A549 (cell line): ENCODE measurements around the gene RXRG. TPM values are rescaled to one million over a fixed set of nuclear protein-coding genes. Genes with fewer than 3 reads are reported as not detected.

Source experiments
- ATAC-seq, 2 experiments: fragments of 200-7000 bp in 1 of 2; fragments of >200 bp in 1 of 2; cut with Nextera tagmentation in 1 of 2; cut with Tn5 transposase in 1 of 2; 3 replicates each; pipeline versions ENCODE4 v1.8.0 to v1.9.1; 2018 to 2020; ENCODE audit warnings: mild to moderate bottlenecking in 1 of 2, moderate library complexity in 1 of 2
- CTCF ChIA-PET: fragments of 300-600 bp; sonication (Branson Sonifier 250); formaldehyde crosslinking; extraction: SDS; loops from one replicate; lab custom pipeline; 2021; ENCODE audit warnings: antibody characterized with exemption, inconsistent platforms; lab: Yijun Ruan, JAX
- POLR2A ChIA-PET: fragments of 350-600 bp; formaldehyde crosslinking; extraction: SDS; loops from one replicate; lab custom pipeline; 2021; ENCODE audit warnings: antibody characterized with exemption, inconsistent platforms; lab: Yijun Ruan, JAX
- DNase-seq, 2 experiments: peaks; one replicate each; pipeline versions ENCODE4 v3.0.0 to v3.0.0-alpha.2; 2011 to 2016; ENCODE audit warnings: low read depth in 1 of 2, low spot score in 1 of 2
- FAIRE-seq: peaks from 2 replicates; lab custom pipeline; 2011; peaks lifted over from hg19 to GRCh38; lab: Jason Lieb, UNC
- H3K27ac ChIP-seq, 2 experiments: fragments of >200 bp; sonication (Bioruptor Twin); formaldehyde crosslinking; 3 replicates each; pipeline ENCODE4 v1.5.1; 2016 to 2017
- H3K4me1 ChIP-seq: fragments of >200 bp; sonication (Bioruptor Twin); formaldehyde crosslinking; 3 replicates; pipeline ENCODE4 v1.6.1; 2016
- H3K4me2 ChIP-seq: fragments of >200 bp; sonication (Bioruptor Twin); formaldehyde crosslinking; 3 replicates; pipeline ENCODE4 v1.6.1; 2016
- H3K4me3 ChIP-seq: fragments of >200 bp; sonication (Bioruptor Twin); formaldehyde crosslinking; 3 replicates; pipeline ENCODE4 v1.5.1; 2016
- H3K9me3 ChIP-seq: fragments of >200 bp; sonication (Bioruptor Twin); formaldehyde crosslinking; 3 replicates; pipeline ENCODE4 v1.6.1; 2016
- BCL3 ChIP-seq: fragments of >200 bp; sonication (Bioruptor Twin); formaldehyde crosslinking; IDR thresholded peaks from 3 replicates; pipeline ENCODE4 v1.6.1; 2016
- CHD2 ChIP-seq: fragments of 150-350 bp; IDR thresholded peaks from 2 replicates; pipeline ENCODE4 v1.6.1; 2014; ENCODE audit warnings: low read length; ENCODE audit not compliant: partially characterized antibody
- CTCF ChIP-seq: fragments of >200 bp; sonication (Bioruptor Twin); formaldehyde crosslinking; IDR thresholded peaks from 3 replicates; pipeline ENCODE4 v1.5.1; 2016
- EHF ChIP-seq: fragments of 250-450 bp; sonication (Bioruptor Pico); IDR thresholded peaks from 2 replicates; pipeline ENCODE4 v1.5.0; 2020; ENCODE audit warnings: mild to moderate bottlenecking
- EHMT2 ChIP-seq: fragments of 200-600 bp; sonication (generic); IDR thresholded peaks from 2 replicates; pipeline ENCODE4 v1.6.1; 2016; ENCODE audit warnings: antibody characterized with exemption, low read depth, mild to moderate bottlenecking, moderate library complexity
- FOSB ChIP-seq: fragments of 250-450 bp; sonication (Bioruptor Pico); IDR thresholded peaks from 2 replicates; pipeline ENCODE4 v1.5.0; 2020; ENCODE audit warnings: mild to moderate bottlenecking, moderate library complexity
- FOXS1 ChIP-seq: fragments of 250-450 bp; sonication (Bioruptor Pico); IDR thresholded peaks from 2 replicates; pipeline ENCODE4 v1.5.0; 2020; ENCODE audit warnings: mild to moderate bottlenecking, moderate library complexity
- HOXB5 ChIP-seq: fragments of 250-450 bp; sonication (Bioruptor Pico); IDR thresholded peaks from 2 replicates; pipeline ENCODE4 v1.5.0; 2020; ENCODE audit warnings: mild to moderate bottlenecking, moderate library complexity
- KDM5A ChIP-seq: fragments of 200-600 bp; sonication (generic); IDR thresholded peaks from 2 replicates; pipeline ENCODE4 v1.6.1; 2016; ENCODE audit warnings: antibody characterized with exemption, mild to moderate bottlenecking
- MAX ChIP-seq: IDR thresholded peaks from 2 replicates; pipeline ENCODE4 v1.6.1; 2012
- MYC ChIP-seq: IDR thresholded peaks from 2 replicates; pipeline ENCODE4 v1.6.1; 2012; ENCODE audit warnings: mild to moderate bottlenecking, inconsistent platforms, low read length, improper control_type of control experiment, borderline replicate concordance
- NPAS2 ChIP-seq: fragments of 250-450 bp; sonication (Bioruptor Pico); IDR thresholded peaks from 2 replicates; pipeline ENCODE4 v1.8.0; 2022; ENCODE audit warnings: mild to moderate bottlenecking, moderate library complexity, borderline replicate concordance
- POLR2A ChIP-seq: IDR thresholded peaks from 2 replicates; pipeline ENCODE4 v1.6.1; 2012; ENCODE audit warnings: mild to moderate bottlenecking, low read length
- RAD21 ChIP-seq, 2 experiments: fragments of >200 bp in 1 of 2; sonication (Bioruptor Twin) in 1 of 2; formaldehyde crosslinking in 1 of 2; IDR thresholded peaks in 1 of 2; conservative IDR thresholded peaks in 1 of 2; 2 replicates in 1 of 2; 3 replicates in 1 of 2; pipeline ENCODE4 v1.6.1; 2012 to 2018; ENCODE audit warnings: inconsistent platforms in 1 of 2
- SMC3 ChIP-seq: fragments of >200 bp; sonication (Bioruptor Twin); formaldehyde crosslinking; IDR thresholded peaks from 3 replicates; pipeline ENCODE4 v1.6.1; 2018; ENCODE audit warnings: inconsistent platforms
- TFCP2L1 ChIP-seq: fragments of 250-450 bp; sonication (Bioruptor Pico); IDR thresholded peaks from 2 replicates; pipeline ENCODE4 v1.5.0; 2021; ENCODE audit warnings: mild to moderate bottlenecking
- TP53 ChIP-seq: fragments of 250-450 bp; sonication (Bioruptor Pico); IDR thresholded peaks from 2 replicates; pipeline ENCODE4 v1.5.0; 2021; ENCODE audit warnings: mild to moderate bottlenecking, moderate library complexity
- USF2 ChIP-seq: fragments of 450-650 bp; IDR thresholded peaks from 2 replicates; pipeline ENCODE4 v1.6.1; 2014; ENCODE audit warnings: antibody characterized with exemption
- ZC3H11A ChIP-seq: fragments of 450-650 bp; IDR thresholded peaks from 2 replicates; pipeline ENCODE4 v1.6.1; 2014; ENCODE audit warnings: antibody characterized with exemption, mild to moderate bottlenecking
- ZSCAN20 ChIP-seq: fragments of 250-450 bp; sonication (Bioruptor Pico); IDR thresholded peaks from 2 replicates; pipeline ENCODE4 v1.8.0; 2022; ENCODE audit warnings: mild to moderate bottlenecking, moderate library complexity
- WGBS: methylation state at CpG from one replicate; pipeline ENCODE4 v1.1.6; 2017; ENCODE audit errors: missing lambda C conversion rate; 5-methylcytosine and 5-hydroxymethylcytosine counted together
- polyA plus RNA-seq, 4 experiments: library from polyadenylated mRNA; depleted of rRNA in 3 of 4; stranded (reverse); fragments of >200 nt; fragmentation: RNase III in 1 of 4; extraction: RNeasy Plus Mini Kit Qiagen cat#74134 plus additional on column Dnase treatment in 1 of 4; gene quantifications; 2 replicates in 3 of 4; 3 replicates in 1 of 4; pipeline ENCODE4 v1.2.3, GENCODE V29; 2011 to 2017

The RXRG gene
- polyA plus RNA-seq, 2 of the 4 experiments (the other 2 are of a cell fraction), result not detected

GRCh38 chr1:165395478-165395877, 49.4 kb downstream of the RXRG start:
- ATAC-seq, result no peak
- H3K4me2 ChIP-seq, result no peak overlapping the region
- CTCF ChIA-PET, result interaction anchor here (1.4 to 11.8 kb wide), 5 partner anchors 10 to 199 kb away, joined by 3 to 219 read pairs (median 45); no protein-coding TSS in a partner anchor
- POLR2A ChIA-PET, result no interaction called here
- TF ChIP-seq USF2 (no peak), EHF (CRISPR knock-in tag) (no peak), FOXS1 (CRISPR knock-in tag) (no peak), EHMT2 (no peak), NPAS2 (CRISPR knock-in tag) (no peak), MAX (no peak), TFCP2L1 (CRISPR knock-in tag) (no peak), MYC (no peak), HOXB5 (CRISPR knock-in tag) (no peak), TP53 (no peak), FOSB (no peak), ZSCAN20 (CRISPR knock-in tag) (no peak)
- FAIRE-seq, result no peak
- H3K9me3 ChIP-seq, result no peaks in the 10 kb centered on the region
- no peak overlapping the region for H3K4me3 ChIP-seq
- no peaks in the 10 kb centered on the region for H3K4me1 ChIP-seq
- H3K27ac ChIP-seq, result no peak overlapping the region
- no peak for DNase-seq

- ChIA-PET POLR2A (no interaction called here), CTCF (interaction anchor here (0.6 to 11.8 kb wide), 42 partner anchors 8 to 1088 kb away, joined by 3 to 219 read pairs (median 4); no protein-coding TSS in a partner anchor)
- no peak overlapping the region for H3K27ac ChIP-seq
- no peaks in the 10 kb centered on the region for H3K9me3 ChIP-seq
- peak; percentile 82 to 95 for ATAC-seq
- TF ChIP-seq KDM5A (no peak), POLR2A (no peak), CHD2 (no peak), ZC3H11A (no peak), BCL3 (no peak), RAD21 (conservative IDR thresholded peaks at IDR 0.05 in 1 of 2, IDR thresholded peaks at IDR 0.05 in 1 of 2) (peak; percentile 82 to 83), SMC3 (peak; percentile 91), CTCF (peak; percentile 88)
- DNase-seq, result peak; percentile 61 to 73
- no peaks in the 10 kb centered on the region for H3K4me1 ChIP-seq
- WGBS, result 21% methylated on average over 17 of the region's 19 CpGs
- FAIRE-seq, result no peak
- no peak overlapping the region for H3K4me3 ChIP-seq
- peak overlapping the region; percentile 57 for H3K4me2 ChIP-seq
These were observed 52.0 kb downstream of the RXRG start for GRCh38 chr1:165392634-165393571.
